IPS-20b (cell line): ENCODE results near the gene ST6GALNAC4.

Experiments used
- H3K27ac ChIP-seq: one replicate; pipeline ENCODE4 v1.5.1; 2013; ENCODE audit warnings: low read length
- H3K27me3 ChIP-seq: 2 replicates; pipeline ENCODE4 v1.6.1; 2013; ENCODE audit warnings: mild to moderate bottlenecking, low read length, inconsistent platforms; ENCODE audit not compliant: insufficient read depth
- H3K36me3 ChIP-seq: 2 replicates; pipeline ENCODE4 v1.6.1; 2013; ENCODE audit warnings: low read depth, mild to moderate bottlenecking, inconsistent platforms, low read length, moderate library complexity; ENCODE audit not compliant: insufficient read depth
- H3K4me1 ChIP-seq: 2 replicates; pipeline ENCODE4 v1.6.1; 2013; ENCODE audit warnings: mild to moderate bottlenecking, control low read depth, inconsistent platforms, low read length, moderate library complexity; ENCODE audit not compliant: insufficient read depth
- H3K4me3 ChIP-seq: 2 replicates; pipeline ENCODE4 v1.5.1; 2013; ENCODE audit warnings: mild to moderate bottlenecking, low read length, inconsistent platforms
- H3K9ac ChIP-seq: 2 replicates; pipeline ENCODE4 v1.6.1; 2013; ENCODE audit warnings: low read depth, mild to moderate bottlenecking, inconsistent platforms, low read length, moderate library complexity
- H3K9me3 ChIP-seq: 2 replicates; pipeline ENCODE4 v1.6.1; 2013; ENCODE audit warnings: mild to moderate bottlenecking, low read depth, low read length, inconsistent platforms; ENCODE audit not compliant: insufficient read depth

ST6GALNAC4 gene

GRCh38 chr9:127905004-127905728 lies 11.7 kb downstream of the ST6GALNAC4 start:
- Histone ChIP-seq H3K27me3 (no peaks in the 10 kb centered on the region), H3K9me3 (no peaks in the 10 kb centered on the region), H3K4me1 (peaks cover 7% of the 10 kb centered on the region; the same call in 1 of the 2 replicates), H3K27ac (no peak overlapping the region), H3K9ac (no peak overlapping the region), H3K4me3 (no peak overlapping the region), H3K36me3 (no peaks in the 10 kb centered on the region)

GRCh38 chr9:127904561-127905003 lies 12.3 kb downstream of the ST6GALNAC4 start:
- no peak overlapping the region for H3K9ac ChIP-seq
- H3K27ac ChIP-seq = no peak overlapping the region
- H3K27me3 ChIP-seq = no peaks in the 10 kb centered on the region
- H3K4me1 ChIP-seq = peaks cover 7% of the 10 kb centered on the region; the same call in 1 of the 2 replicates
- no peak overlapping the region for H3K4me3 ChIP-seq
- H3K9me3 ChIP-seq = no peaks in the 10 kb centered on the region
- H3K36me3 ChIP-seq = no peaks in the 10 kb centered on the region

DNA sequence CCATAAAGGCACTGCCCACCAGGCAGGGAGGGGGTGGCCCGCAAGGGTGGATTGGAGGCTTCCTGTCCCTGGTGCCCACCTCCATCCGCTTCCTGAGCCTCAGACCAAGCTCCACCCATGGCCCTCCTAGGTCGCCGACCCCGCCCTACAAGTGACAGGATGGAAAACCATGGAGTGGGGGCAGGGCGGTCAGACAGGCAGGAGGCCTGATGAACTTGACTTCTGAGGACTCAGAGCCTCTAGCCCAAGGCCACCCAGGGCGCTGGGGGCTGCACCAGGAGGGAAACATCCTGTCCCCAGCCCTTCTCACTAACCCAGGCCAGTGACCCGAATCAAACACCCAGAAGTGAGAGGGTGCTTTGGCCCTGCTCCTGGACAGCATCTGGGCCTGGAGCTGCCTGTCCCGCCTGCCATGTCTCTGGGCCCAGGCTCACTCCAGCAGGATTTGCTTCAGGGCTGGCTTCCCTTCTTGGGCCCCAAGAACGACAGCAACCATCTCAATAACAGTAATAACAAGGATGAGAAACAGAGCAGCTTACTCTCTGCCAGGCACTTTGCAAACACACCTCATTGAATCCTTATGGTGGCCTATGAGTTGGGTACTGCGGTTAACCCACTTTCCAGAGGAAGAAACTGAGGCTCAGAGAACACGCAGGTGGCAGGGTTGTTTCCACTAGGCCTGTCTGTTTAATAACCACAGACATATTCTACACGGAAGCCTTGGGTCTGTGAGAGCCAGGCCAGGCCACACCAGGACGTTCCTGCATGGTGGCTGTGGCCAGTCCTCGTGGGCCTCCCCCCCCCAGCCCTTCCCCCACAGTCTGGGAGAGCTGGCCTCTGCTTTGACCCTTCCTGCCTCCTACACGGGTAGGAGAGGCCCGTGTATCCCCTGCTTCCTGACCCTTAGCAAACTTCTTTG lies 13.0 kb downstream of the ST6GALNAC4 start:
- peaks cover 7% of the 10 kb centered on the region; the same call in 1 of the 2 replicates for H3K4me1 ChIP-seq
- no peaks in the 10 kb centered on the region for H3K27me3 ChIP-seq
- H3K27ac ChIP-seq = no peak overlapping the region
- H3K9me3 ChIP-seq = no peaks in the 10 kb centered on the region
- H3K36me3 ChIP-seq = no peaks in the 10 kb centered on the region
- H3K9ac ChIP-seq = no peak overlapping the region
- no peak overlapping the region; the same call in 1 of the 2 replicates for H3K4me3 ChIP-seq

- H3K27ac ChIP-seq = no peak within 1 kb of the TSS
- H3K27me3 ChIP-seq = no peaks in the 10 kb centered on the region
- H3K4me1 ChIP-seq = peaks cover 4% of the 10 kb centered on the region; the same call in 1 of the 2 replicates
- peak within 1 kb of the TSS; percentile 81 for H3K4me3 ChIP-seq
- H3K36me3 ChIP-seq = peaks cover 20% of the 10 kb centered on the region
- peak within 1 kb of the TSS; percentile 74 for H3K9ac ChIP-seq
- no peaks in the 10 kb centered on the region for H3K9me3 ChIP-seq
Measured at GRCh38 chr9:127899128-127899943, 17.5 kb downstream of the ST6GALNAC4 start, which contains the start of gene ST6GALNAC6. ST6GALNAC6 (minus strand) TSS chr9:127899603; CDS start chr9:127897981, 1,622 bp downstream.

DNA sequence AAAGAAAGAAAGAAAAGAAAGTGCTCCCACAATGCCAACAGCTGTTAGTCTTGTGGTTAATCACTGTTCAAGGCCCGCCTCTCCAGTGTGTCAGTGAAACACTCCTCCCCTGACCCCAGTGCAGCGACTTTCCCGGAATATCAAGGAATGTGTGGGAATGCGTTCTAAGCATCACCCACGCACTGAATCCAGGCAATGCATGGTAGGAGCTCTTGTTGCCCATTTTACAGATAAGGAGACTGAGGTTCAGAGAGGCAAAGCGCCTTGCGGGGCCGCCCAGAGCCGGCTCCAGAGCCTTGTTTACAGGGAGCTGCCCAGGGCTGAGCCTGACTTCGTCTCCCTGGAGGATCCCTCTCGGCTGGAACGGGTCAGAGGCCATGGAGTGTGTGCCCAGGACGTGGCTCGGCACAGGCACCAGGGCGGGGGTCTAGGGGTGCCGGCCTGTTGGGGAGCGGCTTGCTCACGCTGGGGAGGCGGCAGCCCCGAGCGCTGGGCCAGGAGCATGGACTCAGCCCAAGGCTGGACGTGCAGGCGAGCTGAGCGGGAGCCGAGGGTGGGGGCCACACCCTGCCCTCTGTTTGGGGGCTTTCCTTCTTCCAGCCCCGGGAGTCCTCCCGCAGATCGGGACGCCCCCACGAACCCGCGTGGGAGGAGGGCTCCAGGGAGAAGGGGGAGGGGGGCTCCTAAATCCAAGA lies 18.3 kb downstream of the ST6GALNAC4 start:
- Histone ChIP-seq H3K4me1 (no peaks in the 10 kb centered on the region), H3K27ac (no peak overlapping the region), H3K9me3 (no peaks in the 10 kb centered on the region), H3K9ac (peak overlapping the region; percentile 74), H3K4me3 (peak overlapping the region; percentile 81), H3K27me3 (no peaks in the 10 kb centered on the region), H3K36me3 (peaks cover 27% of the 10 kb centered on the region)

DNA sequence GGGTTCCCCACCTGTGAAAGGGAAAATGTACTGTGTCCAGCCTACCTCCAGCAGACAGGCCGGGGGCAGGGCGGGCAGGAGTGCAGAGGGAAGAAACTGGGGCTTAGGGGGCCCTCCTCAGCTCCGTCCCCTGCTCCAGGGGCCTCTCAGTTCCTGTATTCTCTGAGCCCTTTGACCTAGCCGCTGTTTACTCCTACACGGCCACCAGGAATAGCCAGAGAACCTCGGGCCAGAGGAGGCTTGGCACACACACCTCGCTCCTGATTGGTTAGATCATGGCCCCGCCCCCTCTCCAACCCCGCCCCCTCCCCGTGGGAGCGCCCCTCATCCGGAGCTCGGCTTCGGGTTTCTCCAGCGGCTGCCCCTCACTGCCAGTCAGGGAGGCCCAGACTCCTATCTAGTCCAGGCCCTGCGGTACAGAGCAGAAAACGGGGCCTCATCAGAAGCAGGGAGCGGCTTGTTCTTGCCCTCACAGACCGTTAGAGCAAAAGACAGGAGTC lies 19.6 kb downstream of the ST6GALNAC4 start:
- Histone ChIP-seq H3K36me3 (peaks cover 41% of the 10 kb centered on the region), H3K9me3 (peaks cover 7% of the 10 kb centered on the region; the same call in 1 of the 2 replicates), H3K27me3 (no peaks in the 10 kb centered on the region), H3K4me3 (peak overlapping the region; percentile 41; the same call in 1 of the 2 replicates), H3K4me1 (no peaks in the 10 kb centered on the region), H3K27ac (no peak overlapping the region), H3K9ac (no peak overlapping the region; the same call in 1 of the 2 replicates)

GRCh38 chr9:127896395-127897192 lies 20.2 kb downstream of the ST6GALNAC4 start:
- H3K9ac ChIP-seq = no peak overlapping the region; the same call in 1 of the 2 replicates
- no peaks in the 10 kb centered on the region for H3K27me3 ChIP-seq
- H3K27ac ChIP-seq = no peak overlapping the region
- H3K9me3 ChIP-seq = peaks cover 7% of the 10 kb centered on the region; the same call in 1 of the 2 replicates
- peaks cover 44% of the 10 kb centered on the region for H3K36me3 ChIP-seq
- no peaks in the 10 kb centered on the region for H3K4me1 ChIP-seq
- peak overlapping the region; percentile 41; the same call in 1 of the 2 replicates for H3K4me3 ChIP-seq

GRCh38 chr9:127895811-127896210 lies 21.0 kb downstream of the ST6GALNAC4 start:
- peaks cover 47% of the 10 kb centered on the region for H3K36me3 ChIP-seq
- H3K27ac ChIP-seq = no peak overlapping the region
- no peak overlapping the region for H3K4me3 ChIP-seq
- H3K9ac ChIP-seq = no peak overlapping the region
- no peaks in the 10 kb centered on the region for H3K4me1 ChIP-seq
- H3K9me3 ChIP-seq = peaks cover 7% of the 10 kb centered on the region; the same call in 1 of the 2 replicates
- no peaks in the 10 kb centered on the region for H3K27me3 ChIP-seq

DNA sequence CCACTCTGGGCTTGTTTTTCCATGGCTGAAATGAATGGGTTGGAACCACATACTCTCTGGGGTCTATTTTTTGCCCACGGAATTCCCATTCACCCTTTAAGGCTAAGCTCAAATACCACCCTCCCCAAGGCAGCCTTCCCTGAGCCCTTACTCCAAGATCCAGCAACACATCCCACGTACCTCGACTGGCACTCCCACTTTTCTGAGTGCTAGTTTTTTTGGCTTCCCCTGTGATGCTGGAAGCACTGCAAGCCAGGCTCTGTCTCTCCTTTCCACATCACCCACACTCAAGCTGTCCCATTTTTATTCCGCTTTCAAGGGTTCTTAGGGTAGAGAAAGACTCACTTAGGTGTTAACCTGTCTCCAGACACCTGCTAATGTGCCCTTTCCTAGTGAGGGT lies 23.4 kb downstream of the ST6GALNAC4 start:
- Histone ChIP-seq H3K27ac (no peak overlapping the region), H3K4me1 (no peaks in the 10 kb centered on the region), H3K9me3 (peaks cover 7% of the 10 kb centered on the region; the same call in 1 of the 2 replicates), H3K36me3 (peaks cover 58% of the 10 kb centered on the region), H3K9ac (no peak overlapping the region), H3K27me3 (no peaks in the 10 kb centered on the region), H3K4me3 (no peak overlapping the region)

DNA sequence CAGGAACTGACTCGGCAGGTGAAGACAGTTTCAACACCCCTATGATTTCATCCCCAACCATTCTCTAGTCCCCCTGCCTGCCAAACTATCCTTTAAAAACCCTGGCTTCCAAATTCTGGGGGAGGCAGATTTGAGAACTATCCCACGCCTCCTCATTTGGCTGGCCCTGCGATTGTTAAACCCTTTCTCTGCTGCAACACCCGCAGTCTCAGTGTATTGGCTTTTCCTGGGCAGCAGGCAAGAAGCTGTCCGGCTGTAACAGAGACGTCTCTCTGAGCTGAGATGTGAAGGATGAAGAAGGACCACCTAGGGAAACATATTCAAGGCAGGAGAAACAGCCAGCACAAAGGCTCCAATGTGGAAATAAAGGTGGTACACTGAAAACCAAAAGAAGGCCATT lies 24.0 kb downstream of the ST6GALNAC4 start:
- Histone ChIP-seq H3K4me1 (no peaks in the 10 kb centered on the region), H3K27ac (no peak overlapping the region), H3K4me3 (no peak overlapping the region), H3K36me3 (peaks cover 60% of the 10 kb centered on the region), H3K9me3 (peaks cover 7% of the 10 kb centered on the region; the same call in 1 of the 2 replicates), H3K9ac (no peak overlapping the region), H3K27me3 (no peaks in the 10 kb centered on the region)
